ENCODE results near the gene SPPL2C.

- TF ChIP-seq POLR2A (IDR thresholded peaks at IDR 0.05) (no peak), CTCF (IDR thresholded peaks at IDR 0.05) (no peak), EP300 (IDR thresholded peaks at IDR 0.05) (no peak), POLR2AphosphoS5 (IDR thresholded peaks at IDR 0.05) (no peak)
These were observed 29.0 kb downstream of the SPPL2C start for GRCh38 chr17:45873728-45874127.

Measured in gastroesophageal sphincter (tissue), 3 donors.